Bronchial epithelial cell (primary cell): ENCODE measurements around the gene FAM184A. TPM values are rescaled to one million over a fixed set of nuclear protein-coding genes. Genes with fewer than 3 reads are reported as not detected.

Experiments
- DNase-seq: peaks from one replicate; pipeline ENCODE4 v3.0.0-alpha.2; 2010; ENCODE audit warnings: low read depth
- FAIRE-seq: peaks from 2 replicates; lab custom pipeline; 2011; peaks lifted over from hg19 to GRCh38; lab: Jason Lieb, UNC
- H3K27me3 ChIP-seq: 2 replicates; pipeline ENCODE4 v1.5.1; 2011; ENCODE audit warnings: low read length; ENCODE audit not compliant: control insufficient read depth, insufficient read depth
- H3K36me3 ChIP-seq: 2 replicates; pipeline ENCODE4 v1.5.1; 2011; ENCODE audit warnings: low read length; ENCODE audit not compliant: control insufficient read depth, insufficient read depth
- H3K4me3 ChIP-seq: 2 replicates; pipeline ENCODE4 v1.5.1; 2011; ENCODE audit warnings: mild to moderate bottlenecking, low read depth, low read length, control low read depth
- total RNA-seq: library from RNA; depleted of rRNA; stranded (reverse); fragments of >200 nt; gene quantifications from 2 replicates; pipeline ENCODE4 v1.2.1, GENCODE V29; 2014
- TF ChIP-seq, protein P1 (sequence below): IDR thresholded peaks from 2 replicates; pipeline ENCODE4 v1.5.1; 2011; ENCODE audit warnings: mild to moderate bottlenecking, moderate library complexity, low read length, control low read depth, inconsistent platforms; ENCODE audit not compliant: insufficient read depth, severe bottlenecking

Gene FAM184A
- total RNA-seq, 1 donor from 2014 or later: under 0.01 TPM

DNA sequence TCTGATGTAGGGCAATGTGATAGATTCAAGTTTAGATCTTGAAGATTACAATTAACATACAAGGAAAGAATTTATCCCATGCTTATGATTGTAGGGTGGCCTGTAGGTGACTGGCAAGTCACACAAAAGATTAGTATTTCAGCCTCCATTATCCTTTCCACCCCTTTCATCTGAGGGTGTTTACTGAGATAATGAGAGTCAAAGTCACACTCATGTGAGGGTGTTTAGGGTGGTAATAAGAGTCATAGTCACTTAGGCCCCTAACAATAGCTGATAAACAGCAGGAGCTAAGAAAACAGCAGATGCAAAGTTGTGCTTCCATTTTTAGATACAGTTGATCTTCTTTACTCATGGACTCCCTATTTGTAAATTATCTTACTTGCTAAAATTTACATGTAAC is 11.4 kb downstream of the FAM184A start:
- H3K4me3 ChIP-seq: no peak overlapping the region
- DNase-seq (no peak), FAIRE-seq (no peak)
- TF ChIP-seq, protein P1, sequence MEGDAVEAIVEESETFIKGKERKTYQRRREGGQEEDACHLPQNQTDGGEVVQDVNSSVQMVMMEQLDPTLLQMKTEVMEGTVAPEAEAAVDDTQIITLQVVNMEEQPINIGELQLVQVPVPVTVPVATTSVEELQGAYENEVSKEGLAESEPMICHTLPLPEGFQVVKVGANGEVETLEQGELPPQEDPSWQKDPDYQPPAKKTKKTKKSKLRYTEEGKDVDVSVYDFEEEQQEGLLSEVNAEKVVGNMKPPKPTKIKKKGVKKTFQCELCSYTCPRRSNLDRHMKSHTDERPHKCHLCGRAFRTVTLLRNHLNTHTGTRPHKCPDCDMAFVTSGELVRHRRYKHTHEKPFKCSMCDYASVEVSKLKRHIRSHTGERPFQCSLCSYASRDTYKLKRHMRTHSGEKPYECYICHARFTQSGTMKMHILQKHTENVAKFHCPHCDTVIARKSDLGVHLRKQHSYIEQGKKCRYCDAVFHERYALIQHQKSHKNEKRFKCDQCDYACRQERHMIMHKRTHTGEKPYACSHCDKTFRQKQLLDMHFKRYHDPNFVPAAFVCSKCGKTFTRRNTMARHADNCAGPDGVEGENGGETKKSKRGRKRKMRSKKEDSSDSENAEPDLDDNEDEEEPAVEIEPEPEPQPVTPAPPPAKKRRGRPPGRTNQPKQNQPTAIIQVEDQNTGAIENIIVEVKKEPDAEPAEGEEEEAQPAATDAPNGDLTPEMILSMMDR: no peak
- peaks cover 1% of the 10 kb centered on the region for H3K27me3 ChIP-seq
- H3K36me3 ChIP-seq: no peaks in the 10 kb centered on the region

DNA sequence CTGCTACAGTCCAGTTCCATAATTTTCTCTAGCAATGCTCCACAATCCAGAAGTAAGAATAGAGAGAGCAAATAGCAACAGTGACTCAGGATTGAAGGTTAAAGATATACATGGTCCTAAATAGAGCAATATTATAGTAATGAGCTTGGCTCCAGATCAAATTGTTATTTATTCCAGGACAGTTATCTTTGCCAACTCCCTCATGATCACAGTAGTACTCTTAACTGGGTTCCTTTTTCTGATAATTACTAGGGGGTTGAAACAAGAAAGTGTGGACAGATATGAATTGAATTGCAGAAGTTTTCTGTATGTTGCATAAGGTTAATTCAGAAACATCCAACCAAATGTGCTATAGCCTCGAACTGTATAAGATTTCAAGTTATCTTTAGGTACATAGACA is 11.9 kb downstream of the FAM184A start:
- FAIRE-seq: no peak

DNA sequence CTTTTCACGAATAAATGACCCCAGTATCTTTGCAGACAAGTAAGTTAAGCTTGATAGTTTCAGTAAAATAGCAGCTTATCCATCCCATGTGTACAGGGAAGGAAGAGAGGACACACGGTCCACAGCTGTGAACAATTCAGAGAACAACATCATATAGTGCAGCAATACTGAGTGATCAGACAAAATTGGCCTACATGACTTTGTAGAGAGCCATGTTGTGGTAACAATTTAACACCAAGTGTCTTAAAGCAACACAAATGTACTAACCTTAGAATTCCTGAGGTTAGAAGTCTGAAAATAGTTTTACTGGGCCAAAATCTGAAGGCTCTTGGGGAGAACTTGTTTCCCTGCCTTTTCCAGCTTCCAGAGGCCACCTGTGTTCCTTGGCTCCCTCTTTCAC is 12.5 kb downstream of the FAM184A start:
- DNase-seq: no peak
- FAIRE-seq: no peak
- H3K36me3 ChIP-seq: no peaks in the 10 kb centered on the region
- TF ChIP-seq, protein P1: no peak
- peaks cover 1% of the 10 kb centered on the region for H3K27me3 ChIP-seq
- H3K4me3 ChIP-seq: no peak overlapping the region

More for the DNA sequence above, 11.9 kb downstream of the FAM184A start:
- Histone ChIP-seq H3K27me3 (peaks cover 1% of the 10 kb centered on the region), H3K4me3 (no peak overlapping the region), H3K36me3 (no peaks in the 10 kb centered on the region)
- TF ChIP-seq, protein P1: no peak
- no peak for DNase-seq

DNA sequence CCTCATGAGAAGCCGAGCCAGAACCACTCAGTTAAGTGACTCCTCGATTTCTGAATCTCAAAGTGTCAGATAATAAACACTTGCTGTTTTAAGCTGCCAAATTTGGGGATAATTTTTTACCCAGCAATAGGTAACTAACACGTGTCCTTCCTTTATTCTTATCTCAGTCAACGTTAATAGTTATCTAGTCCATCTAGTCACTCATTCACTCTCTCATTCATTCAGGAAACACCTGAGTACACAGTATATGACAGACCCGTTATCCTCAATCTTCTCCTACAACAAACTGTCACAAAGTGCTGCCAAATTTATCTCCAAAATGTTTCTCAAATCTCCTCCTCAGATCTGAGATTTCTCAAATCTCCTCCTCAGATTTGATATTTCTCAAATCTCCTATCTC is 13.1 kb downstream of the FAM184A start:
- DNase-seq (no peak), FAIRE-seq (no peak)
- Histone ChIP-seq H3K27me3 (peaks cover 1% of the 10 kb centered on the region), H3K36me3 (no peaks in the 10 kb centered on the region), H3K4me3 (no peak overlapping the region)
- TF ChIP-seq, protein P1: no peak

DNA sequence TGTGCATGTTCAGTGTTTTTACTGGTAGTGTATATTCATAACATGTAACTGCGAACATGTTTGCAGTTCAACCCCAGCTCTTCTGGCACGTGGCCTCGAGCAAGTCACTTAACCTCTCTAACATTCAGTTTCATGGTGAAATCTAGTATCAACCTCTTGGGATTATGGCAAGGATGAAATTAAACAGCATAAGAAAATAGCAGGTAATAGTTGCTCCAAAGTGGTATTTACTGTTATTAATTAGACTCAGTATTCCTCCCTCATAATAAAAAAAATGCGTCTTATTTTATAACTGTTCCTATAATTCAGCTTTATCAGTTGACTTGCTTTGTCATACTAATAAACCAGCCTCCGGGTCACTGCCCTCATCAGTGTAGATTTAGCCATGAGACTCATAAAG is 15.0 kb downstream of the FAM184A start:
- TF ChIP-seq, protein P1: no peak
- FAIRE-seq (no peak), DNase-seq (no peak)
- no peaks in the 10 kb centered on the region for H3K36me3 ChIP-seq
- no peak overlapping the region for H3K4me3 ChIP-seq
- peaks cover 1% of the 10 kb centered on the region for H3K27me3 ChIP-seq

DNA sequence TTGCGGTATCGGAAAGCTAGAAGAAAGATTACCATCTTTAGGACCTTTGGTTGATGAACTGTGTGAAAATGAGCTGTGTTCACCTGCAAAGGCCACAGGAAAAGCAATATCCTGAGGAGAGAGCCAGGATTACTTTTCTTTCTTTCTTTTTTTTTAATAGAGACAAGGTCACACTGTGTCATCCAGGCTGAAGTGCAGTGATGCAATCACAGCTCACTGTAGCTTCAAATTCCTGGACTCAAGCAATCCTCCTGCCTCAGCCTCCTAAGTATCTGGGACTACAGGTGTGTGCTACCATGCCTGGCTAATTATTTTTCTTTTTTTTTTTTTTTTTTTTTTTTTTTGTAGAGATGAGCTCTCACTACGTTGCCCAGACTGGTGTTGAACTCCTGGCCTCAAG is 17.2 kb downstream of the FAM184A start:
- no peak for FAIRE-seq
- TF ChIP-seq, protein P1: no peak

More for the DNA sequence above, 17.2 kb downstream of the FAM184A start:
- Histone ChIP-seq H3K36me3 (no peaks in the 10 kb centered on the region), H3K27me3 (peaks cover 1% of the 10 kb centered on the region), H3K4me3 (no peak overlapping the region)
- no peak for DNase-seq
